Spleen (tissue), 11 donors: ENCODE results near the gene IL22. TPM values are rescaled to one million over a fixed set of nuclear protein-coding genes. Genes with fewer than 3 reads are reported as not detected.

Experiments
- DNase-seq: peaks from one replicate; pipeline ENCODE4 v3.0.0-alpha.2; 2020
- H3K27ac ChIP-seq, 8 donors: fragments of 200-600 bp; sonication (generic) in 7 of 8; 1 replicate in 4 of 8; 2 replicates in 4 of 8; pipeline versions ENCODE4 v1.5.0 to v1.8.0; 2016 to 2021; ENCODE audit warnings: inconsistent platforms in 4 of 8, mild to moderate bottlenecking in 4 of 8, moderate library complexity in 1 of 8
- H3K27me3 ChIP-seq, 7 donors: fragments of 200-600 bp; sonication (generic) in 6 of 7; replicated peaks in 1 of 7; 1 replicate in 4 of 7; 2 replicates in 3 of 7; pipeline versions ENCODE4 v1.5.0 to v1.8.0; 2016 to 2021; ENCODE audit warnings: inconsistent platforms in 3 of 7, mild to moderate bottlenecking in 1 of 7
- H3K36me3 ChIP-seq, 6 donors: fragments of 200-600 bp; sonication (generic) in 5 of 6; 1 replicate in 4 of 6; 2 replicates in 2 of 6; pipeline versions ENCODE4 v1.5.0 to v1.8.0; 2016 to 2021; ENCODE audit warnings: inconsistent platforms in 2 of 6
- H3K4me1 ChIP-seq, 6 donors: fragments of 200-600 bp; sonication (generic) in 5 of 6; 1 replicate in 3 of 6; 2 replicates in 3 of 6; pipeline versions ENCODE4 v1.5.0 to v1.8.0; 2016 to 2021; ENCODE audit warnings: inconsistent platforms in 3 of 6
- H3K4me3 ChIP-seq, 8 donors: fragments of 200-600 bp; sonication (generic) in 7 of 8; 1 replicate in 4 of 8; 2 replicates in 4 of 8; pipeline versions ENCODE4 v1.5.0 to v1.8.0; 2016 to 2021; ENCODE audit warnings: inconsistent platforms in 4 of 8, mild to moderate bottlenecking in 4 of 8, moderate library complexity in 2 of 8
- H3K9me3 ChIP-seq, 8 donors: fragments of 200-600 bp; sonication (generic) in 7 of 8; 1 replicate in 4 of 8; 2 replicates in 4 of 8; pipeline versions ENCODE4 v1.5.0 to v1.8.0; 2016 to 2021; ENCODE audit warnings: inconsistent platforms in 4 of 8
- POLR2A ChIP-seq, 3 donors: fragments of 450-650 bp; IDR thresholded peaks; one replicate each; pipeline ENCODE4 v1.5.1; 2017; ENCODE audit warnings: antibody characterized with exemption in 3 of 3, mild to moderate bottlenecking in 1 of 3
- POLR2AphosphoS5 ChIP-seq, 3 donors: sonication (generic); formaldehyde crosslinking; IDR thresholded peaks; one replicate each; pipeline ENCODE4 v1.5.1; 2017; ENCODE audit warnings: antibody characterized with exemption in 3 of 3
- WGBS, 5 donors: extraction: QIAGEN DNeasy Blood & Tissue Kit in 3 of 5; methylation state at CpG; one replicate each; pipeline versions ENCODE4 v1.1.5 to v1.1.7; 2013 to 2018; 5-methylcytosine and 5-hydroxymethylcytosine counted together
- intact Hi-C: fragments of 100-400 bp; cut with DNase I; formaldehyde crosslinking; loops from one replicate; pipeline ENCODE4 v1.15.0; 2023; ENCODE audit warnings: low total_unique reads
- polyA plus RNA-seq, 3 donors: library from polyadenylated mRNA; stranded (reverse); fragments of 200-250 nt; gene quantifications; one replicate each; pipeline ENCODE4 v1.2.1, GENCODE V29; 2013
- total RNA-seq, 7 donors: library from RNA; depleted of rRNA in 3 of 7; stranded (reverse); fragments of >200 nt in 3 of 7; fragmentation: NEBNext Ultra II Directional in 4 of 7; extraction: Animal tissue kit (Norgen Biotek cat#: 25700) in 4 of 7; gene quantifications; one replicate each; pipeline versions ENCODE4 v1.1.0 to v1.2.1, GENCODE V29; 2016 to 2021
- TF ChIP-seq, protein P1 (sequence below), 11 experiments: fragments of 200-600 bp in 7 of 11; fragments of 450-650 bp in 4 of 11; sonication (generic) in 4 of 11; IDR thresholded peaks in 8 of 11; conservative IDR thresholded peaks in 3 of 11; 1 replicate in 7 of 11; 2 replicates in 4 of 11; pipeline versions ENCODE4 v1.4.0 to v1.8.0; 2016 to 2021; ENCODE audit warnings: antibody characterized with exemption in 11 of 11, inconsistent platforms in 4 of 11, mild to moderate bottlenecking in 1 of 11
- donor health status: healthy with polysubstance abuse.
- donor health status: DM: no; HTN: no; CAD: no; lungs with moderate emphysema.
- donor health status: DM: no; HTN: no; CAD: no.
- donor health status: Bipolar disorder and iron deficiency.
- donor health status: healthy.
- donor health status: DM: no; HTN: no; CAD: no.
- donor health status: DM: yes; HTN: yes; CAD: no.

Gene IL22
- total and polyA plus RNA-seq, 10 donors: not detected

DNA sequence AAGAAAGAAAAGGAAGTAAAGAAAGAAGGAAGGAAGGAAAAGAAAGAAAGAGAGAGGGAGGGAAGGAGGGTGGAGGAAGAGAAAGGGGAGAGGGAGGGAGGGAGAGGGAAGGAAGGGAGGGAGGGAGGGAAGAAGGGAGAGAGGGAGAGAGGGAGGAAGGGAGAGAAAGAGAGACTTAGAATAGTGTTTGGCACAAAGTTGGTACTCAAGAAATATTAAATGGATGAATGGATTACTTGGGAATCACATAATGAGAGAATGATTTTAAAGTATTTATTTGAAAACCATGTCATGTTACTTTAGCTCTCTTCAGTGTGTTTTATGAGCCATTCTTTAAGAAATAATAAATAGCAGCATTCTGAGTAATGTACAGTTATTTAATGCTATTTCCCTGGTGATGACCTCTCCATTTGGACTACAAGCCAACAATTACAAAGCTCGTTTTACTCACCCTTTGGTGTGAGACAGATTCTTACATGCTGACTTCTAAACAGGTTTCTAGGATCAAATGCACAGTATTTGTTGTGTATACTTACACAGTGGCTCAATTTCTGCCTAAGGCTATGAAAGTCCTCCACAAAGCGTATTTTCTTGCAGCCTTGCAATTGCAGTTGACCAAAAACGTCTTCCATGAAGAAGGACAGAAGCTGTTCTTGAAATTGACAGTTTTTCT, 28.7 kb downstream of the IL22 start:
- DNase-seq: no peak
- Histone ChIP-seq H3K9me3 (no peaks in the 10 kb centered on the region), H3K27ac (no peak overlapping the region), H3K4me1 (peaks cover 6 to 17% (median 13%) of the 10 kb centered on the region in 6 donors), H3K4me3 (no peak overlapping the region), H3K36me3 (no peaks in the 10 kb centered on the region), H3K27me3 (peaks cover 0 to 5% (median 0%) of the 10 kb centered on the region in 7 donors)
- 74 to 91% (median 81%) methylated on average over 3 of the region's 3 CpGs for WGBS, 5 donors
- TF ChIP-seq POLR2A (IDR thresholded peaks at IDR 0.05) (no peak), POLR2AphosphoS5 (IDR thresholded peaks at IDR 0.05) (no peak)
- TF ChIP-seq, protein P1, sequence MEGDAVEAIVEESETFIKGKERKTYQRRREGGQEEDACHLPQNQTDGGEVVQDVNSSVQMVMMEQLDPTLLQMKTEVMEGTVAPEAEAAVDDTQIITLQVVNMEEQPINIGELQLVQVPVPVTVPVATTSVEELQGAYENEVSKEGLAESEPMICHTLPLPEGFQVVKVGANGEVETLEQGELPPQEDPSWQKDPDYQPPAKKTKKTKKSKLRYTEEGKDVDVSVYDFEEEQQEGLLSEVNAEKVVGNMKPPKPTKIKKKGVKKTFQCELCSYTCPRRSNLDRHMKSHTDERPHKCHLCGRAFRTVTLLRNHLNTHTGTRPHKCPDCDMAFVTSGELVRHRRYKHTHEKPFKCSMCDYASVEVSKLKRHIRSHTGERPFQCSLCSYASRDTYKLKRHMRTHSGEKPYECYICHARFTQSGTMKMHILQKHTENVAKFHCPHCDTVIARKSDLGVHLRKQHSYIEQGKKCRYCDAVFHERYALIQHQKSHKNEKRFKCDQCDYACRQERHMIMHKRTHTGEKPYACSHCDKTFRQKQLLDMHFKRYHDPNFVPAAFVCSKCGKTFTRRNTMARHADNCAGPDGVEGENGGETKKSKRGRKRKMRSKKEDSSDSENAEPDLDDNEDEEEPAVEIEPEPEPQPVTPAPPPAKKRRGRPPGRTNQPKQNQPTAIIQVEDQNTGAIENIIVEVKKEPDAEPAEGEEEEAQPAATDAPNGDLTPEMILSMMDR (IDR thresholded peaks at IDR 0.05 in 8 of 11, conservative IDR thresholded peaks at IDR 0.05 in 3 of 11): no peak
- intact Hi-C loops: loop anchor here (5.0 kb wide), 1 partner anchor 93 kb away; no protein-coding TSS in a partner anchor

DNA sequence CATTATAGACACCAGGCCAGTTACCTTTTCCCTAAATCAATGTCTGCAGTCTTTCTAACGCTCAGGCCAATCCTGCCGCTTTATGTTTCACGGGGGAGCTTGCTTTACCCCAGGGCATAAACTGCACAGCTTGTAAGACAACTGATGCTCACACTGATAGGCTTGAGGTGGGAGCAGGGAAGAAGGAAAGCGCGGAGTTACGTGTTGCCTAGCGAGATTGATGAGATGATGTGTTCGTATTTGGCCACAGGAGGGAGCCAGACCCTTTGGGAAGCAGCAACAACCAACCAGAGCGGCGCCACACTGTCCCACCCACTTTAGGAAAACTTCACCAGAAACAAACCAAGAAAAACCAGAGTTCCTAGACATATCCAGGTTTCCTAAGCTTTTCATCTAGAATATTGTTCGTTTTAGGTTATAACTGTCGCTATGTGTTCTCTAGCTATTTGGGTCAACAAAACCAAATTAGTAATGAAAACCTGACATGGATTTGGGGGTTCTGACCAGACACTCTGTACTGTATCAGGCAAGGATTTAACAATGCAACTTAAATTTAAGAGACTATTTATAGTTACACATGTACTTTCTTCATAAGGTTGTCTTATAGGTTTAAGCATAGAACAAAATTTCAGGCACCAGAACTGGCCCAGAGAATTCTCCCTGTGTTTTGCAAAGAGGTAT, 30.2 kb downstream of the IL22 start:
- Histone ChIP-seq H3K4me1 (peaks cover 6 to 17% (median 13%) of the 10 kb centered on the region in 6 donors), H3K4me3 (peak overlapping the region in 1 of 8 donors; percentile 20), H3K9me3 (no peaks in the 10 kb centered on the region), H3K27ac (no peak overlapping the region), H3K36me3 (no peaks in the 10 kb centered on the region), H3K27me3 (peaks cover 0 to 5% (median 0%) of the 10 kb centered on the region in 7 donors)
- intact Hi-C loops: no loop called here
- DNase-seq: peak; percentile 84
- WGBS, 5 donors: 4 to 9% (median 5%) methylated on average over 12 of the region's 12 CpGs
- TF ChIP-seq, protein P1 (IDR thresholded peaks at IDR 0.05 in 8 of 11, conservative IDR thresholded peaks at IDR 0.05 in 3 of 11): peak; percentile 57 to 87 (median 84)
- no peak for TF ChIP-seq POLR2AphosphoS5 (IDR thresholded peaks at IDR 0.05)

DNA sequence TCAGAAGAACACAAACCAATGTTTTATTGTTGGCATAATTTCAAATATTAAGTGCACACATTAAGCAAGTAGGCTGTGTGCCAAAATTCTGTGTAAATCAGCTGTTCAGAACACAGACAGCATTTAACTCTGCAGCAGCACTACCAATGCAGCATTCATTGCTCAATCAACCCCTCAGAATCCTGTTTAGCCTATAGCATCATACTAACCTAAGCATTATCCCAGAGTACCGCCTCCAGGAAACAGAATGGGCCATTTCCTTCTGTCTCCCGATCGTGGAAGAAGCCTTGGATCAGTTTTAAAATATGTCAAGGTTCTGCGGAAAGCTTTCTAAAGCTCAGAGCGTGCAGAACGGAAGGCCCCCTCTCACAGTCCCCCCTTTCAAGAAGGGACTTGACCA, 31.1 kb downstream of the IL22 start:
- Histone ChIP-seq H3K4me3 (no peak overlapping the region), H3K36me3 (no peaks in the 10 kb centered on the region), H3K27me3 (peaks cover 0 to 9% (median 0%) of the 10 kb centered on the region in 7 donors), H3K4me1 (peaks cover 6 to 17% (median 13%) of the 10 kb centered on the region in 6 donors), H3K9me3 (no peaks in the 10 kb centered on the region), H3K27ac (no peak overlapping the region)
- 46 to 63% (median 50%) methylated on average over 6 of the region's 6 CpGs for WGBS, 5 donors
- intact Hi-C loops: no loop called here
- TF ChIP-seq, protein P1 (IDR thresholded peaks at IDR 0.05 in 8 of 11, conservative IDR thresholded peaks at IDR 0.05 in 3 of 11): no peak
- TF ChIP-seq POLR2AphosphoS5 (IDR thresholded peaks at IDR 0.05) (no peak), POLR2A (IDR thresholded peaks at IDR 0.05) (no peak)
- no peak for DNase-seq

DNA sequence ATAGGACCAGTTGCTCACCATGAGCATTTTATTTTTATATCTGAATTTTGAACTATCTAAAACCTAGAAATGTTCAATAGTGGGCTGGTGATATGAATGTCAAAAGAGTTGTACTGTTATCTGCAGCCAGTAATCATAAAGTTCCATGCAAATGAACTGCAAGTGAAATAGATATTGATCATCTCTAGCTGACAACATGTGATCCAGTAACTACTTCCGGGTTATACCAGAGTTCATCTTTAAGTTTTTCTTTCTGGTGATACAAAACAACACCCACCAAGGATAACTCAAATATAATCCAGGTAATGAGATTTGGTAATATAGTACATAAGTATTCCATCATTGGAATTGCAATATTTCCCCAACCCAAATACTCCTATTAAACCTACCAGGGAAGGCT, 31.9 kb downstream of the IL22 start:
- H3K36me3 ChIP-seq: no peaks in the 10 kb centered on the region
- intact Hi-C loops: no loop called here
- no peak overlapping the region for H3K4me3 ChIP-seq
- 90 to 97% (median 93%) methylated on average over 1 of the region's 1 CpG for WGBS, 5 donors
- no peak overlapping the region for H3K27ac ChIP-seq
- H3K27me3 ChIP-seq: peaks cover 0 to 11% (median 0%) of the 10 kb centered on the region in 7 donors
- peaks cover 6 to 17% (median 13%) of the 10 kb centered on the region in 6 donors for H3K4me1 ChIP-seq
- no peaks in the 10 kb centered on the region for H3K9me3 ChIP-seq
- no peak for TF ChIP-seq POLR2AphosphoS5 (IDR thresholded peaks at IDR 0.05)
- TF ChIP-seq, protein P1 (IDR thresholded peaks at IDR 0.05 in 8 of 11, conservative IDR thresholded peaks at IDR 0.05 in 3 of 11): no peak
- TF ChIP-seq POLR2A (IDR thresholded peaks at IDR 0.05): no peak
- no peak for DNase-seq
